ENCODE data around the gene REEP6. TPM values are rescaled to one million over a fixed set of nuclear protein-coding genes. Genes with fewer than 3 reads are reported as not detected.

Gene REEP6
- polyA plus RNA-seq, 1 of the 3 experiments (the other 2 are of a cell fraction), result 9.1 TPM

- H4K20me1 ChIP-seq (ENCODE audit: insufficient read depth), result no peaks in the 10 kb centered on the region
- whole genome bisulfite sequencing (ENCODE audit: low lambda C conversion rate), result 83% methylated on average over 7 of the region's 14 CpGs
- H3K9ac ChIP-seq, result no peak overlapping the region
- H3F3A ChIP-seq (replicated peaks; ENCODE audit: insufficient read depth), result peaks cover 6% of the 10 kb centered on the region
- ChIA-PET CTCF (interaction anchor here (1.0 to 2.3 kb wide), 4 partner anchors 9 to 25 kb away, joined by 3 to 14 read pairs (median 4); partner anchors contain the start of gene ADAMTSL5), POLR2A (interaction anchor here (1.1 kb wide), 1 partner anchor 69 kb away, joined by 3 read pairs; no protein-coding TSS in a partner anchor)
- H3K4me1 ChIP-seq (ENCODE audit: control insufficient read depth in 1 of 2, insufficient read depth in 2 of 2, low read depth in 1 of 2, low read length in 1 of 2), result no peaks in the 10 kb centered on the region
- H3K79me2 ChIP-seq (ENCODE audit: insufficient read depth), result no peaks in the 10 kb centered on the region
- TF ChIP-seq IRF3 (IDR thresholded peaks at IDR 0.05; ENCODE audit: low read depth, low read length), result no peak
- no peak overlapping the region for H3K27ac ChIP-seq (ENCODE audit: low read depth in 2 of 2, low read length in 1 of 2)
- H3K36me3 ChIP-seq (replicated peaks in 1 of 2; ENCODE audit: control insufficient read depth in 1 of 2, insufficient read depth in 2 of 2, low read length in 1 of 2), result no peaks in the 10 kb centered on the region
- H2AFZ ChIP-seq (ENCODE audit: low read depth), result no peak overlapping the region
- H3K4me3 ChIP-seq (ENCODE audit: low read depth in 2 of 2, low read length in 1 of 2), result no peak overlapping the region
- H3K9me2 ChIP-seq, result no peaks in the 10 kb centered on the region
- no peak for DNase-seq
- H3K9me3 ChIP-seq, result no peaks in the 10 kb centered on the region
- H3K4me2 ChIP-seq, result no peak overlapping the region
- H3K27me3 ChIP-seq (ENCODE audit: insufficient read depth), result peaks cover 38% of the 10 kb centered on the region
Observed at GRCh38 chr19:1521636-1522035, 30.7 kb downstream of the REEP6 start.

DNA sequence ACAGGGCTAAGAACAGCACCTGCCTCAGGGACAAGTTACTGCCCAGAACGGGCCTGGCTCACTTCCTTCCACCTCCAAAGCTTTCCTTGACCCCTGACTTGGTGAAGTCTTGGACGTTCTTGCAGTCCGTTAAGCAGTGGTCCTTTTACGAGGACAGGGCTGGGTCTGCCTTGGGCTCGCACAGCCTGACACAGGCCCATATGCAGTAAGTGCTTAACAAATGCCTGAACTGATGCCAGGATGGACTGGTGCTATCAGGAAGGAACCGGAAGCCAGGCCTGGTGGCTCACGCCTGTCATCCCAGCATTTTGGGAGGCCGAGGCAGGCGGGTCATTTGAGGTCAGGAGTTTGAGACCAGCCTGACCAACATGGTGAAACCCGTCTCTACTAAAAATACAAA is 31.1 kb downstream of the REEP6 start:
- CTCF ChIA-PET, result interaction anchor here (1.0 to 2.3 kb wide), 4 partner anchors 10 to 24 kb away, joined by 3 to 14 read pairs (median 4); partner anchors contain the start of gene ADAMTSL5
- H3K9me3 ChIP-seq, result no peaks in the 10 kb centered on the region

GRCh38 chr19:1522838-1523237 is 31.9 kb downstream of the REEP6 start:
- Histone ChIP-seq H3K36me3 (replicated peaks in 1 of 2; ENCODE audit: control insufficient read depth in 1 of 2, insufficient read depth in 2 of 2, low read length in 1 of 2) (no peaks in the 10 kb centered on the region), H3F3A (replicated peaks; ENCODE audit: insufficient read depth) (peaks cover 6% of the 10 kb centered on the region), H3K79me2 (ENCODE audit: insufficient read depth) (no peaks in the 10 kb centered on the region), H3K9ac (no peak overlapping the region), H3K4me1 (ENCODE audit: control insufficient read depth in 1 of 2, insufficient read depth in 2 of 2, low read depth in 1 of 2, low read length in 1 of 2) (no peaks in the 10 kb centered on the region), H2AFZ (ENCODE audit: low read depth) (no peak overlapping the region), H3K9me3 (no peaks in the 10 kb centered on the region), H3K4me3 (ENCODE audit: low read depth in 2 of 2, low read length in 1 of 2) (no peak overlapping the region), H3K9me2 (no peaks in the 10 kb centered on the region), H3K27ac (ENCODE audit: low read depth in 2 of 2, low read length in 1 of 2) (no peak overlapping the region), H4K20me1 (ENCODE audit: insufficient read depth) (no peaks in the 10 kb centered on the region), H3K4me2 (no peak overlapping the region), H3K27me3 (ENCODE audit: insufficient read depth) (peaks cover 50% of the 10 kb centered on the region)
- 45% methylated on average over 4 of the region's 18 CpGs for WGBS (ENCODE audit: low lambda C conversion rate)
- ChIA-PET CTCF (interaction anchor here (0.7 to 2.3 kb wide), 2 partner anchors 23 to 274 kb away, joined by 3 to 14 read pairs; no protein-coding TSS in a partner anchor), POLR2A (no interaction called here)
- TF ChIP-seq TAF1 (IDR thresholded peaks at IDR 0.05; ENCODE audit: borderline replicate concordance, low read depth, low read length), result no peak
- no peak for TF ChIP-seq RXRA (IDR thresholded peaks at IDR 0.05; ENCODE audit: borderline replicate concordance, low read depth)
- TF ChIP-seq SIN3A (IDR thresholded peaks at IDR 0.05; ENCODE audit: borderline replicate concordance, low read depth, low read length), result no peak
- TF ChIP-seq EP300 (IDR thresholded peaks at IDR 0.05; ENCODE audit: borderline replicate concordance in 1 of 2, low read depth in 1 of 2, low read length in 1 of 2), result no peak
- TF ChIP-seq NRF1 (IDR thresholded peaks at IDR 0.05; ENCODE audit: low read depth, low read length), result no peak
- TF ChIP-seq POLR2AphosphoS5 (IDR thresholded peaks at IDR 0.05; ENCODE audit: low read depth, low read length), result no peak
- no peak for TF ChIP-seq CHD2 (IDR thresholded peaks at IDR 0.05; ENCODE audit: low read length, partially characterized antibody)
- no peak for TF ChIP-seq USF1 (IDR thresholded peaks at IDR 0.05; ENCODE audit: borderline replicate concordance, low read depth)
- no peak for TF ChIP-seq ELF1 (IDR thresholded peaks at IDR 0.05)
- TF ChIP-seq RAD21 (IDR thresholded peaks at IDR 0.05; ENCODE audit: low read length), result no peak
- DNase-seq, result no peak

More for the DNA sequence above, 31.1 kb downstream of the REEP6 start:
- no peak for DNase-seq
- Histone ChIP-seq H3K36me3 (replicated peaks in 1 of 2; ENCODE audit: control insufficient read depth in 1 of 2, insufficient read depth in 2 of 2, low read length in 1 of 2) (no peaks in the 10 kb centered on the region), H3K4me2 (no peak overlapping the region), H3F3A (replicated peaks; ENCODE audit: insufficient read depth) (peaks cover 6% of the 10 kb centered on the region), H2AFZ (ENCODE audit: low read depth) (no peak overlapping the region), H3K27ac (ENCODE audit: low read depth in 2 of 2, low read length in 1 of 2) (no peak overlapping the region), H3K4me1 (ENCODE audit: control insufficient read depth in 1 of 2, insufficient read depth in 2 of 2, low read depth in 1 of 2, low read length in 1 of 2) (no peaks in the 10 kb centered on the region), H3K9me2 (no peaks in the 10 kb centered on the region), H3K4me3 (ENCODE audit: low read depth in 2 of 2, low read length in 1 of 2) (no peak overlapping the region), H3K27me3 (ENCODE audit: insufficient read depth) (peaks cover 42% of the 10 kb centered on the region), H3K9ac (no peak overlapping the region), H3K79me2 (ENCODE audit: insufficient read depth) (no peaks in the 10 kb centered on the region), H4K20me1 (ENCODE audit: insufficient read depth) (no peaks in the 10 kb centered on the region)
- POLR2A ChIA-PET, result interaction anchor here (1.1 kb wide), 1 partner anchor 69 kb away, joined by 3 read pairs; no protein-coding TSS in a partner anchor
- 84% methylated on average over 9 of the region's 10 CpGs for WGBS (ENCODE audit: low lambda C conversion rate)
- no peak for TF ChIP-seq GABPA (IDR thresholded peaks at IDR 0.05; ENCODE audit: low read depth)

All from SK-N-SH (cell line).